WTC11 (cell line): ENCODE results near the gene SARS1. TPM values are rescaled to one million over a fixed set of nuclear protein-coding genes. Genes with fewer than 3 reads are reported as not detected.

Experiments used
- ATAC-seq: fragments of 200-7000 bp; cut with Tn5 transposase; 2 replicates; pipeline ENCODE4 v1.10.0; 2021; ENCODE audit warnings: mild to moderate bottlenecking, moderate library complexity
- CTCF ChIA-PET: fragments of 300-600 bp; sonication (Branson Sonifier 250); formaldehyde crosslinking; loops from one replicate; lab custom pipeline; 2021; ENCODE audit warnings: antibody characterized with exemption; lab: Charles Lee
- POLR2A ChIA-PET: fragments of 350-600 bp; sonication (Branson Sonifier 250); formaldehyde crosslinking; loops from one replicate; lab custom pipeline; 2021; ENCODE audit warnings: antibody characterized with exemption; lab: Charles Lee
- DNase-seq: peaks from one replicate; pipeline ENCODE4 v3.0.0; 2021; ENCODE audit warnings: low spot score
- H3K27ac Mint-ChIP-seq: 2 replicates; pipeline ENCODE4 v1.8.0; 2021; ENCODE audit warnings: mixed read lengths
- H3K27me3 Mint-ChIP-seq: 2 replicates; pipeline ENCODE4 v1.8.0; 2021; ENCODE audit warnings: low read depth, mild to moderate bottlenecking, moderate library complexity, mixed read lengths
- H3K36me3 Mint-ChIP-seq: 2 replicates; pipeline ENCODE4 v1.8.0; 2021; ENCODE audit warnings: mixed read lengths
- H3K4me1 Mint-ChIP-seq: 2 replicates; pipeline ENCODE4 v1.8.0; 2022; ENCODE audit warnings: mixed read lengths
- H3K4me3 Mint-ChIP-seq: 2 replicates; pipeline ENCODE4 v1.8.0; 2021; ENCODE audit warnings: mild to moderate bottlenecking, moderate library complexity, mixed read lengths
- H3K9me3 Mint-ChIP-seq: 2 replicates; pipeline ENCODE4 v1.8.0; 2021; ENCODE audit warnings: mixed read lengths
- ATF3 ChIP-seq: sonication (generic); formaldehyde crosslinking; conservative IDR thresholded peaks from 2 replicates; pipeline ENCODE4 v1.8.1; 2022; ENCODE audit warnings: mild to moderate bottlenecking, missing genetic modification reagents
- CBFB ChIP-seq: sonication (generic); formaldehyde crosslinking; IDR thresholded peaks from 2 replicates; pipeline ENCODE4 v1.8.1; 2022; ENCODE audit warnings: mild to moderate bottlenecking, low read depth, missing genetic modification reagents
- CREB1 ChIP-seq: sonication (generic); formaldehyde crosslinking; IDR thresholded peaks from 2 replicates; pipeline ENCODE4 v1.8.0; 2023; ENCODE audit warnings: mild to moderate bottlenecking, missing genetic modification reagents
- ERG ChIP-seq: fragments of 250-450 bp; sonication (Bioruptor Pico); IDR thresholded peaks from 2 replicates; pipeline ENCODE4 v1.8.0; 2021; ENCODE audit warnings: mild to moderate bottlenecking
- FOXJ3 ChIP-seq: sonication (generic); formaldehyde crosslinking; IDR thresholded peaks from 2 replicates; pipeline ENCODE4 v1.9.0; 2021; ENCODE audit warnings: missing genetic modification reagents, mild to moderate bottlenecking, borderline replicate concordance
- IRF1 ChIP-seq: sonication (generic); formaldehyde crosslinking; IDR thresholded peaks from 2 replicates; pipeline ENCODE4 v1.8.0; 2023; ENCODE audit warnings: missing genetic modification reagents
- JAZF1 ChIP-seq: fragments of 250-450 bp; sonication (Bioruptor Pico); IDR thresholded peaks from 2 replicates; pipeline ENCODE4 v1.9.0; 2021; ENCODE audit warnings: moderate library complexity, mild to moderate bottlenecking, inconsistent platforms
- PRRX2 ChIP-seq: fragments of 250-450 bp; sonication (Bioruptor Pico); IDR thresholded peaks from 2 replicates; pipeline ENCODE4 v1.8.0; 2021; ENCODE audit warnings: mild to moderate bottlenecking
- SMAD3 ChIP-seq: sonication (generic); formaldehyde crosslinking; IDR thresholded peaks from 2 replicates; pipeline ENCODE4 v1.8.0; 2022; ENCODE audit warnings: missing genetic modification reagents, mild to moderate bottlenecking, borderline replicate concordance
- SMAD4 ChIP-seq: sonication (generic); formaldehyde crosslinking; IDR thresholded peaks from 2 replicates; pipeline ENCODE4 v1.8.0; 2022; ENCODE audit warnings: mild to moderate bottlenecking, missing genetic modification reagents
- TCF7 ChIP-seq: sonication (generic); formaldehyde crosslinking; IDR thresholded peaks from 2 replicates; pipeline ENCODE4 v1.8.0; 2022; ENCODE audit warnings: mild to moderate bottlenecking, low read depth, missing genetic modification reagents, moderate library complexity
- TEAD1 ChIP-seq: sonication (generic); formaldehyde crosslinking; IDR thresholded peaks from 2 replicates; pipeline ENCODE4 v1.8.0; 2022; ENCODE audit warnings: mild to moderate bottlenecking, missing genetic modification reagents
- ZNF121 ChIP-seq: sonication (generic); formaldehyde crosslinking; IDR thresholded peaks from 2 replicates; pipeline ENCODE4 v1.8.0; 2023; ENCODE audit warnings: missing genetic modification reagents
- ZNF138 ChIP-seq: sonication (generic); formaldehyde crosslinking; conservative IDR thresholded peaks from 2 replicates; pipeline ENCODE4 v1.8.1; 2022; ENCODE audit warnings: mild to moderate bottlenecking, moderate library complexity, missing genetic modification reagents
- ZNF232 ChIP-seq: sonication (generic); formaldehyde crosslinking; IDR thresholded peaks from 2 replicates; pipeline ENCODE4 v1.8.0; 2022; ENCODE audit warnings: mild to moderate bottlenecking, missing genetic modification reagents
- total RNA-seq: library from RNA; stranded (reverse); gene quantifications from 3 replicates; pipeline ENCODE4 v1.2.3, GENCODE V29; 2021
- TF ChIP-seq, protein P1 (sequence below): sonication (generic); formaldehyde crosslinking; IDR thresholded peaks from 2 replicates; pipeline ENCODE4 v1.8.1; 2022; ENCODE audit warnings: mild to moderate bottlenecking, moderate library complexity, missing genetic modification reagents
- TF ChIP-seq, protein P2 (sequence below): fragments of 200-600 bp; IDR thresholded peaks from 2 replicates; pipeline ENCODE4 v1.8.0; 2022; ENCODE audit warnings: antibody characterized with exemption
- TF ChIP-seq, protein P3 (sequence below): sonication (generic); formaldehyde crosslinking; IDR thresholded peaks from 2 replicates; pipeline ENCODE4 v1.8.0; 2022; ENCODE audit warnings: mild to moderate bottlenecking, missing genetic modification reagents
- TF ChIP-seq, protein P4 (sequence below): sonication (generic); formaldehyde crosslinking; IDR thresholded peaks from 2 replicates; pipeline ENCODE4 v1.8.0; 2022; ENCODE audit warnings: mild to moderate bottlenecking, missing genetic modification reagents
- TF ChIP-seq, protein P5 (sequence below): sonication (generic); formaldehyde crosslinking; IDR thresholded peaks from 2 replicates; pipeline ENCODE4 v1.8.0; 2023; ENCODE audit warnings: mild to moderate bottlenecking, missing genetic modification reagents

The SARS1 gene
- total RNA-seq, 1 experiment from 2014 or later, result 149 TPM

- H3K27me3 Mint-ChIP-seq, result no peaks in the 10 kb centered on the region; the same call in 1 of the 2 replicates
- CTCF ChIA-PET, result interaction anchor here (1.1 to 1.2 kb wide), 2 partner anchors 13 to 88 kb away, joined by 3 to 4 read pairs; no protein-coding TSS in a partner anchor
- TF ChIP-seq ATF3 (CRISPR knock-in tag) (no peak), ZNF232 (CRISPR knock-in tag) (no peak)
- POLR2A ChIA-PET, result no interaction called here
- H3K27ac Mint-ChIP-seq, result no peak overlapping the region
- no peak overlapping the region for H3K4me3 Mint-ChIP-seq
- H3K9me3 Mint-ChIP-seq, result no peaks in the 10 kb centered on the region
- no peaks in the 10 kb centered on the region for H3K36me3 Mint-ChIP-seq
- DNase-seq (no peak), ATAC-seq (no peak)
- H3K4me1 Mint-ChIP-seq, result peaks cover 10% of the 10 kb centered on the region
These were observed 25.5 kb upstream of the SARS1 start for GRCh38 chr1:109188200-109188599.

DNA sequence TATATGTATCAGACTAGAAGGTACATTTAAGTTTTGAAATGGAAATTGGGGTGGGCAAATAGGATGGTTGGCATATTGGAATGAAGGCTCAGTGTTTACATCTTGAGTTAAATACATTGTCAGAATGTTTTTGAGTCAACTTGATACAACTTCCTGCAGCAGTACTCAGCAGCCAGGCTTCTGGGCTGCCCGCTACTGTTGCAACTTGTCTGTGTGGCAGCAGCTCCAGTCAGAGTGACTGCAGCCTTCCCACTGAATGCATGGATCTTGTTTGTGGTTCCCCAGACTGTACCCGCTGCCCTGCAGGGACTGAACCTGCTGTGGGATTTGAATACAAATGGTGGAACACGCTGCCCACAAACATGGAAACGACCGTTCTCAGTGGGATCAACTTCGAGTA is 24.9 kb upstream of the SARS1 start:
- H3K4me3 Mint-ChIP-seq, result no peak overlapping the region
- DNase-seq, result no peak
- H3K9me3 Mint-ChIP-seq, result no peaks in the 10 kb centered on the region
- no peaks in the 10 kb centered on the region; the same call in 1 of the 2 replicates for H3K27me3 Mint-ChIP-seq
- H3K27ac Mint-ChIP-seq, result no peak overlapping the region
- ChIA-PET POLR2A (interaction anchor here (0.6 kb wide), 1 partner anchor 110 kb away, joined by 3 read pairs; no protein-coding TSS in a partner anchor), CTCF (interaction anchor here (0.7 to 1.1 kb wide), 3 partner anchors 13 to 89 kb away, joined by 3 to 4 read pairs (median 3); no protein-coding TSS in a partner anchor)
- no peaks in the 10 kb centered on the region for H3K36me3 Mint-ChIP-seq
- ATAC-seq, result no peak
- TF ChIP-seq TCF7 (CRISPR knock-in tag) (no peak), SMAD4 (no peak), IRF1 (CRISPR knock-in tag) (no peak), ZNF138 (no peak), FOXJ3 (CRISPR knock-in tag) (no peak), SMAD3 (no peak), CBFB (CRISPR knock-in tag) (no peak), CREB1 (CRISPR knock-in tag) (no peak)
- TF ChIP-seq, protein P1, sequence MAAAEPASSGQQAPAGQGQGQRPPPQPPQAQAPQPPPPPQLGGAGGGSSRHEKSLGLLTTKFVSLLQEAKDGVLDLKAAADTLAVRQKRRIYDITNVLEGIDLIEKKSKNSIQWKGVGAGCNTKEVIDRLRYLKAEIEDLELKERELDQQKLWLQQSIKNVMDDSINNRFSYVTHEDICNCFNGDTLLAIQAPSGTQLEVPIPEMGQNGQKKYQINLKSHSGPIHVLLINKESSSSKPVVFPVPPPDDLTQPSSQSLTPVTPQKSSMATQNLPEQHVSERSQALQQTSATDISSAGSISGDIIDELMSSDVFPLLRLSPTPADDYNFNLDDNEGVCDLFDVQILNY, result no peak
- TF ChIP-seq, protein P2, sequence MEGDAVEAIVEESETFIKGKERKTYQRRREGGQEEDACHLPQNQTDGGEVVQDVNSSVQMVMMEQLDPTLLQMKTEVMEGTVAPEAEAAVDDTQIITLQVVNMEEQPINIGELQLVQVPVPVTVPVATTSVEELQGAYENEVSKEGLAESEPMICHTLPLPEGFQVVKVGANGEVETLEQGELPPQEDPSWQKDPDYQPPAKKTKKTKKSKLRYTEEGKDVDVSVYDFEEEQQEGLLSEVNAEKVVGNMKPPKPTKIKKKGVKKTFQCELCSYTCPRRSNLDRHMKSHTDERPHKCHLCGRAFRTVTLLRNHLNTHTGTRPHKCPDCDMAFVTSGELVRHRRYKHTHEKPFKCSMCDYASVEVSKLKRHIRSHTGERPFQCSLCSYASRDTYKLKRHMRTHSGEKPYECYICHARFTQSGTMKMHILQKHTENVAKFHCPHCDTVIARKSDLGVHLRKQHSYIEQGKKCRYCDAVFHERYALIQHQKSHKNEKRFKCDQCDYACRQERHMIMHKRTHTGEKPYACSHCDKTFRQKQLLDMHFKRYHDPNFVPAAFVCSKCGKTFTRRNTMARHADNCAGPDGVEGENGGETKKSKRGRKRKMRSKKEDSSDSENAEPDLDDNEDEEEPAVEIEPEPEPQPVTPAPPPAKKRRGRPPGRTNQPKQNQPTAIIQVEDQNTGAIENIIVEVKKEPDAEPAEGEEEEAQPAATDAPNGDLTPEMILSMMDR, result no peak
- TF ChIP-seq, protein P3, sequence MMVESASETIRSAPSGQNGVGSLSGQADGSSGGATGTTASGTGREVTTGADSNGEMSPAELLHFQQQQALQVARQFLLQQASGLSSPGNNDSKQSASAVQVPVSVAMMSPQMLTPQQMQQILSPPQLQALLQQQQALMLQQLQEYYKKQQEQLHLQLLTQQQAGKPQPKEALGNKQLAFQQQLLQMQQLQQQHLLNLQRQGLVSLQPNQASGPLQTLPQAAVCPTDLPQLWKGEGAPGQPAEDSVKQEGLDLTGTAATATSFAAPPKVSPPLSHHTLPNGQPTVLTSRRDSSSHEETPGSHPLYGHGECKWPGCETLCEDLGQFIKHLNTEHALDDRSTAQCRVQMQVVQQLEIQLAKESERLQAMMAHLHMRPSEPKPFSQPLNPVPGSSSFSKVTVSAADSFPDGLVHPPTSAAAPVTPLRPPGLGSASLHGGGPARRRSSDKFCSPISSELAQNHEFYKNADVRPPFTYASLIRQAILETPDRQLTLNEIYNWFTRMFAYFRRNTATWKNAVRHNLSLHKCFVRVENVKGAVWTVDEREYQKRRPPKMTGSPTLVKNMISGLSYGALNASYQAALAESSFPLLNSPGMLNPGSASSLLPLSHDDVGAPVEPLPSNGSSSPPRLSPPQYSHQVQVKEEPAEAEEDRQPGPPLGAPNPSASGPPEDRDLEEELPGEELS (CRISPR knock-in tag), result no peak
- peaks cover 10% of the 10 kb centered on the region for H3K4me1 Mint-ChIP-seq

DNA sequence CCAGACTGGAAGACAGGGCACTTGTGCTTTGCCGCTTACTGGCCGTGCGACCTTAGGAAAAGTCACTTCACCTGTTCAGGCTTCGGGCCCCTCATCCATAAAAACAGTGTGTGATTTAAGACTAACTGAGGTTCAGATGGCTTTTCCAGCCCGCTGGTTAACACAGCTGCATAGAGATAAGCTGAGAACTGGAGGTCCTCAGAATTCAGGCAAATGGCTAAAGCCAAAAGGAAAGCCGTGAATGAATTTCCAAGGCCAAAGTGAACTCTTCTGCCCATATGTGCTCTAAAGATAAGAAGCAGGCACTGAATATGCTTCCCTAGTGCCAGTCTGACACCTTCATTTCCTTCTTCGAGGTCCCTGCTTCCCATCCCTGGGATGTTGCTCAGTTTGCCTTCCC is 23.5 kb upstream of the SARS1 start:
- Mint-ChIP-seq H3K4me3 (no peak overlapping the region), H3K4me1 (peaks cover 10% of the 10 kb centered on the region), H3K36me3 (no peaks in the 10 kb centered on the region), H3K27ac (no peak overlapping the region), H3K27me3 (no peaks in the 10 kb centered on the region; the same call in 1 of the 2 replicates), H3K9me3 (no peaks in the 10 kb centered on the region)
- DNase-seq (no peak), ATAC-seq (no peak)
- ChIA-PET POLR2A (interaction anchor here (0.5 kb wide), 1 partner anchor 83 kb away, joined by 3 read pairs; no protein-coding TSS in a partner anchor), CTCF (interaction anchor here (1.2 to 2.5 kb wide), 5 partner anchors 9 to 74 kb away, joined by 3 to 14 read pairs (median 8); no protein-coding TSS in a partner anchor)
- TF ChIP-seq SMAD4 (no peak), TEAD1 (CRISPR knock-in tag) (no peak), PRRX2 (no peak), JAZF1 (CRISPR knock-in tag) (no peak), IRF1 (CRISPR knock-in tag) (no peak), ERG (CRISPR knock-in tag) (no peak), ZNF121 (CRISPR knock-in tag) (no peak)
- TF ChIP-seq, protein P4, sequence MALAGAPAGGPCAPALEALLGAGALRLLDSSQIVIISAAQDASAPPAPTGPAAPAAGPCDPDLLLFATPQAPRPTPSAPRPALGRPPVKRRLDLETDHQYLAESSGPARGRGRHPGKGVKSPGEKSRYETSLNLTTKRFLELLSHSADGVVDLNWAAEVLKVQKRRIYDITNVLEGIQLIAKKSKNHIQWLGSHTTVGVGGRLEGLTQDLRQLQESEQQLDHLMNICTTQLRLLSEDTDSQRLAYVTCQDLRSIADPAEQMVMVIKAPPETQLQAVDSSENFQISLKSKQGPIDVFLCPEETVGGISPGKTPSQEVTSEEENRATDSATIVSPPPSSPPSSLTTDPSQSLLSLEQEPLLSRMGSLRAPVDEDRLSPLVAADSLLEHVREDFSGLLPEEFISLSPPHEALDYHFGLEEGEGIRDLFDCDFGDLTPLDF (CRISPR knock-in tag), result no peak
- TF ChIP-seq, protein P5, sequence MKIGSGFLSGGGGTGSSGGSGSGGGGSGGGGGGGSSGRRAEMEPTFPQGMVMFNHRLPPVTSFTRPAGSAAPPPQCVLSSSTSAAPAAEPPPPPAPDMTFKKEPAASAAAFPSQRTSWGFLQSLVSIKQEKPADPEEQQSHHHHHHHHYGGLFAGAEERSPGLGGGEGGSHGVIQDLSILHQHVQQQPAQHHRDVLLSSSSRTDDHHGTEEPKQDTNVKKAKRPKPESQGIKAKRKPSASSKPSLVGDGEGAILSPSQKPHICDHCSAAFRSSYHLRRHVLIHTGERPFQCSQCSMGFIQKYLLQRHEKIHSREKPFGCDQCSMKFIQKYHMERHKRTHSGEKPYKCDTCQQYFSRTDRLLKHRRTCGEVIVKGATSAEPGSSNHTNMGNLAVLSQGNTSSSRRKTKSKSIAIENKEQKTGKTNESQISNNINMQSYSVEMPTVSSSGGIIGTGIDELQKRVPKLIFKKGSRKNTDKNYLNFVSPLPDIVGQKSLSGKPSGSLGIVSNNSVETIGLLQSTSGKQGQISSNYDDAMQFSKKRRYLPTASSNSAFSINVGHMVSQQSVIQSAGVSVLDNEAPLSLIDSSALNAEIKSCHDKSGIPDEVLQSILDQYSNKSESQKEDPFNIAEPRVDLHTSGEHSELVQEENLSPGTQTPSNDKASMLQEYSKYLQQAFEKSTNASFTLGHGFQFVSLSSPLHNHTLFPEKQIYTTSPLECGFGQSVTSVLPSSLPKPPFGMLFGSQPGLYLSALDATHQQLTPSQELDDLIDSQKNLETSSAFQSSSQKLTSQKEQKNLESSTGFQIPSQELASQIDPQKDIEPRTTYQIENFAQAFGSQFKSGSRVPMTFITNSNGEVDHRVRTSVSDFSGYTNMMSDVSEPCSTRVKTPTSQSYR, result no peak
